B cell (primary cell): ENCODE results near the gene RPS4Y1.

Experiments used
- CTCF ChIP-seq: fragments of 200-600 bp; IDR thresholded peaks from one replicate; pipeline ENCODE4 v1.8.0; 2022; ENCODE audit warnings: antibody characterized with exemption, mild to moderate bottlenecking
- EZH2 ChIP-seq: IDR thresholded peaks from 2 replicates; pipeline ENCODE4 v1.6.1; 2012; ENCODE audit warnings: borderline replicate concordance, low read depth, mild to moderate bottlenecking, moderate library complexity, low read length; ENCODE audit not compliant: insufficient read depth, poor library complexity, severe bottlenecking

GRCh38 chrY:2860511-2860910 lies 19.1 kb downstream of the RPS4Y1 start:
- TF ChIP-seq CTCF (no peak), EZH2 (no peak)
